NT2/D1 (cell line): ENCODE data around the gene PTCH2.
A peak's percentile ranks its signal among the peaks of the same experiment; 100 is the strongest.

Experiments used
- DNase-seq: peaks from one replicate; pipeline ENCODE4 v3.0.0-alpha.2; 2011; ENCODE audit warnings: low read depth, low spot score
- H3K27me3 ChIP-seq: 2 replicates; pipeline ENCODE4 v1.6.0; 2011; ENCODE audit warnings: mild to moderate bottlenecking; ENCODE audit not compliant: insufficient read length, insufficient read depth
- H3K36me3 ChIP-seq: 2 replicates; pipeline ENCODE4 v1.6.1; 2011; ENCODE audit warnings: mild to moderate bottlenecking, low read length, mixed read lengths; ENCODE audit not compliant: insufficient read depth, insufficient read length
- H3K4me1 ChIP-seq: 2 replicates; pipeline ENCODE4 v1.5.1; 2011; ENCODE audit not compliant: insufficient read depth, insufficient read length
- H3K4me3 ChIP-seq: 2 replicates; pipeline ENCODE4 v1.5.1; 2011; ENCODE audit warnings: low read depth; ENCODE audit not compliant: insufficient read length
- H3K9ac ChIP-seq: 2 replicates; pipeline ENCODE4 v1.6.0; 2011; ENCODE audit warnings: low read depth; ENCODE audit not compliant: insufficient read length
- H3K9me3 ChIP-seq: 2 replicates; pipeline ENCODE4 v1.5.1; 2011; ENCODE audit warnings: mild to moderate bottlenecking, low read length; ENCODE audit not compliant: insufficient read depth
- SUZ12 ChIP-seq: IDR thresholded peaks from 2 replicates; pipeline ENCODE4 v1.6.1; 2011; ENCODE audit not compliant: insufficient read length, insufficient read depth; ENCODE audit errors: extremely low read depth
- YY1 ChIP-seq: IDR thresholded peaks from 2 replicates; pipeline ENCODE4 v1.6.1; 2011; ENCODE audit not compliant: insufficient read length, insufficient read depth
- ZNF274 ChIP-seq: IDR thresholded peaks from 2 replicates; pipeline ENCODE4 v1.6.1; 2011; ENCODE audit warnings: mild to moderate bottlenecking, low read depth, low read length

PTCH2 gene

DNA sequence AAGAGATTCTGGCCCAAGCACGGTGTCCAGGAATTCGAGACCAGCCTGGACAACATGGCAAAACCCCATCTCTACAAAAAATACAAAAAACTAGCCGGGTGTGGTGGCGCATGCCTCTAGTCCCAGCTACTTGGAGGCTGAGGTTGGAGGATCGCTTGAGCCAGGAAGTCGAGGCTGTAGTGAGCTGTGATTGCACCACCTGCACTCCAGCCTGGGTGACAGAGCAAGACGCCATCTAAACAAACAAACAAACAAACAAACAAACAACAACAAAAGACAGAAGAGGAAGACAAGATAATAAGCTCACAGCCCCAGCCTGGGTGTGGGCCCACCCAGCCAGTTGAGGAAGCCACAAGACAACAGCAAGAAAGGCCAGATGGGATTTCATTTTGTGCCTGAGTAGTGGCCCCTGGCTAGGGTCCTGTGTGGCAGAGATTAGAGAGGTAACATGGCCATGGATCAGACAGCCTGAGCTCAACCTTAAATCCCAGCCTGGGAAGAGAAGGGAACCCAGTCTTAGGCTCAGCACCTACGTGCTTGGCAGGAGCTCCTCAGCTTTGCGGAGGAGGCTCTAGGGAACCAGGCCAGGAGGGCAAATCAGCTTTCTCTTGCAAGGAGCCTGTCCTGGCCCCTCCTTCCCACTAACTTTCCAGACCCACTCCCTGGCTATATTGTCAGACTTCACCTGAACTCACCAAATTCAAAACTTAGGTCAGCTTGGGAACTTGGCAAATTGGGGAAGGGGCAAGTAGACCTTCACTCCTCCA is 50.1 kb downstream of the PTCH2 start:
- H3K36me3 ChIP-seq, result no peaks in the 10 kb centered on the region
- no peak for TF ChIP-seq YY1
- TF ChIP-seq ZNF274, result no peak
- no peak for TF ChIP-seq SUZ12
- no peak for DNase-seq
- H3K4me1 ChIP-seq, result peaks cover 12% of the 10 kb centered on the region
- no peak overlapping the region for H3K4me3 ChIP-seq
- H3K9me3 ChIP-seq, result no peaks in the 10 kb centered on the region
- H3K27me3 ChIP-seq, result no peaks in the 10 kb centered on the region
- H3K9ac ChIP-seq, result peak overlapping the region; percentile 27

DNA sequence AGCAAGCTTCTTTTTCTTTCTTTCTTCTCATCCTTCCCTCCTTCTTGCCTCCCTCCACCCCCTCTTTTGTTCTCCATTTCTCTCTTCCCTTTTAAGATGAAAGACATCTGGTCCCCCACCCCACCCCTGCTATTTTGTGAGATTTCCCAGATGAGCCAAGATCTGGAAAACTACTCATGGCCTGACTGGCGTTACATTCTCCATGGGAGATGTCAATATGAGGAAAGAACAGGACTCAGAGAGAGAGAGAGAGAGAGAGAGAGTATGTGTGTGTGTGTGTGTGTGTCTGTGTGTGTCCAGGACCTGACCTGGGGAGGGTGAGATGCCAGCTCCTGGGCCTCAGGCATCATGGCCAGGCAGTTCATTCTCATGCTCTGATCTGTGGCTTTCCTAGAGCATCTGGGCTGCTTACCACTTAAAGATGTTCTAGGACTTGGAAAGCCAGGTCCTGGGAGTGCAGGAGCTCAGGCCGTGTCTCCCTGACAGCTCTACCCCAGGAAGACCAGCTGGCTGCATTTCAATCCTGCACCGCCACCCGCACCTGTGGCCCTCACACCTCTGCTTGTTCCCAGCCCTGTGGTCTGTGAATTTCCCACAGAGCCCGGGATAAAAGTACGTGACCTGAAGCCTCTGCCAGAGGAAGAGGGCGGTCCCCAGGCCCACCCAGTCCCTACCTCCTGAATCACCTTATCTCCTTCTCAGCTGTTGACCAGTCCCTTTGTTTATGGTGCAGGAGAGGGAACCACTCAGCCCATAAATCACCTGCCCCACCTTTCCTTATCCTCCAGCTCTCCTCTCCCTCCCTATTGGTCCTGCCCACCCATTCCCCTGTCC is 51.9 kb downstream of the PTCH2 start:
- Histone ChIP-seq H3K36me3 (no peaks in the 10 kb centered on the region), H3K4me3 (no peak overlapping the region), H3K9ac (no peak overlapping the region), H3K27me3 (peaks cover 7% of the 10 kb centered on the region), H3K4me1 (peaks cover 22% of the 10 kb centered on the region), H3K9me3 (no peaks in the 10 kb centered on the region)
- DNase-seq, result no peak
- TF ChIP-seq YY1 (no peak), ZNF274 (no peak), SUZ12 (no peak)

DNA sequence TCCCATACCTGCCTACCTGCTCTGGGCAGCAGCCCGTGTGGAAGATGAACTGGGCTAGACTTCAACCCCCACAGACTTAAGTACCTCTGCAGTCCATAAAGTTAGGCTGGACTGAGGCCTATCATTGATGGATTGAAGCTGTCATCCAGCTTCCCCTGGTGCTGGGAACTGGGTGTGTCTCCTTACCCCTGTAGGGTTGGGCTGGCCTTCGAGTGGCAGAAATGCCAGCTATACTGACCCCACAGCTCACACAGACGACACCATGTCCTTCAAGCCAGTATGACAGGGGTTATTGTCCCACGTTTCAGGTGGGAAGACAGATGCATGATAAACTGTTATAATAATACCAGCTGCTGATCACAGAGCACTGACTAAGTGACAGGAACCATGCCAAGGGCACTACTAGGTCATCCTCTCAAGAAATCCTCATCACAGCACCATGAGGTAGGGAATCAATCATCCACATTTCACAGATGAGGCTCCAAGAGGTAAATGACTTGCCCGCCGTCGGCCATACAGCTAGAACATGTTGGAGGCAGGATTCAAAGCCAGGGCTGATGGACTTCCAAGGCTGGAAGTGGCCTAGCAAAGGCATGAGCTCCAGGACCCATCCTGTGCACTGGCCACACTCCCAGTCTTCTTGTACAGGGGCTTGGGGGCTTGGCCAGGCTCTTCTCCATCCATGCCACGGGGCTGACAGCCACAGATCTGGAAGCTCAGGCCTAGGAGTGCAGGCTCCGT is 54.8 kb downstream of the PTCH2 start, which contains the start of gene BEST4:
Gene BEST4, minus strand, starts transcription at position 51 of the 741 bp plus-strand sequence. CDS start 465 bp downstream, outside the sequence.
- H3K27me3 ChIP-seq, result peaks cover 27% of the 10 kb centered on the region

DNA sequence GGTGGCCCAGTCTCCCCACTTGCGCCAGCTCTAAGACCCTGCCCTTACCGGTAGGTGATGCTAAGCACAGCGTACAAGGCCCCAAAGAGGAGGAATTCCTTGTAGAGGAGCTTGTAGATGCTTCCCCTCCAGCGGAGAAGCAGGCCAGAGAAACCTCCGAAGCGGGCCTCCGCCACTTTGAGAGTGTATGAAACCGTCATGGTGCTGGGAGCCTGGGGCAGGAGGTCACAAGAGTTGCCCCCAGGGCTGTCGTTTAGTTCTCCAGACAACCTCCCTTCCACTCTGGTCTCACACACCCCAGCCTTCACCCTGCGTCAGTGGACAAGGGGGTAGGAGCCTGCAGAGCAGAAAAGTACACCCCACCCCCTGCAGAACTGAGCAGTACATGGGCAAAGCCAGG is 55.5 kb downstream of the PTCH2 start:
- TF ChIP-seq ZNF274 (no peak), YY1 (no peak), SUZ12 (no peak)
- Histone ChIP-seq H3K27me3 (peaks cover 27% of the 10 kb centered on the region), H3K9ac (no peak overlapping the region), H3K9me3 (no peaks in the 10 kb centered on the region), H3K4me1 (peaks cover 26% of the 10 kb centered on the region), H3K4me3 (no peak overlapping the region), H3K36me3 (no peaks in the 10 kb centered on the region)
- no peak for DNase-seq

More for the DNA sequence above, 54.8 kb downstream of the PTCH2 start, which contains the start of gene BEST4:
- H3K9me3 ChIP-seq, result no peaks in the 10 kb centered on the region
- TF ChIP-seq ZNF274, result no peak
- no peaks in the 10 kb centered on the region for H3K36me3 ChIP-seq
- no peak within 1 kb of the TSS for H3K9ac ChIP-seq
- peaks cover 31% of the 10 kb centered on the region for H3K4me1 ChIP-seq
- no peak for DNase-seq
- H3K4me3 ChIP-seq, result no peak within 1 kb of the TSS

DNA sequence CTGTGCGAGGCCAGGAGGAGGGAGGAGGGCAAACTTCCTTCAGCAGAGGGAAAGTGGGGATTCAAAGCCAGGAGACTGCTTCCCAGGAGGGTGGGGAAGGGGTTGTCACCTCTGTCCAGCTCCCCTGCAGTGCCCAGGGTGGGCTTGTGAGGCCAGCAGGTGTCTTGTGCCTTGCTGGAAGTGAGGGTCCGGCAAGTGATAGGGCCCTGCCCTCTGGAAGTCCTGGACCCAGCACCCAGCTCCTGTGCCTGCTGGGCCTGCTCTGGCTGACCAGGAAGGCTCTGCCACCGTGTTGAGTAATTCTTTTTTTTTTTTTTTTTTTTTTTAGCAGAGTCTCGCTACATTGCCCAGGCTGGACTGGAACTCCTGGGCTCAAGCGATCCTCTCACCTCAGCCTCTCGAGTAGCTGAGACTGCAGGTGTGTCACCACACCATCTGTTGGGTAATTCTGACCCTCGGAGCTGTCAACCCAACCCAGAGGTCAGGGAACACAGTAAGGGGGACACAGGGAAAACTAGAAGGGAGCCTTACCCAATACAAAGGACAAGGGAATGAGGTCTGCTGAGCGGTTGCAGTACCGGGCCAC is 56.1 kb downstream of the PTCH2 start:
- TF ChIP-seq ZNF274, result no peak
- TF ChIP-seq SUZ12, result no peak
- TF ChIP-seq YY1, result no peak
- H3K9me3 ChIP-seq, result no peaks in the 10 kb centered on the region
- no peak for DNase-seq
- peak overlapping the region; percentile 48 for H3K4me3 ChIP-seq
- H3K36me3 ChIP-seq, result peaks cover 3% of the 10 kb centered on the region
- peaks cover 27% of the 10 kb centered on the region for H3K27me3 ChIP-seq
- peaks cover 26% of the 10 kb centered on the region for H3K4me1 ChIP-seq
- H3K9ac ChIP-seq, result peak overlapping the region; percentile 83

DNA sequence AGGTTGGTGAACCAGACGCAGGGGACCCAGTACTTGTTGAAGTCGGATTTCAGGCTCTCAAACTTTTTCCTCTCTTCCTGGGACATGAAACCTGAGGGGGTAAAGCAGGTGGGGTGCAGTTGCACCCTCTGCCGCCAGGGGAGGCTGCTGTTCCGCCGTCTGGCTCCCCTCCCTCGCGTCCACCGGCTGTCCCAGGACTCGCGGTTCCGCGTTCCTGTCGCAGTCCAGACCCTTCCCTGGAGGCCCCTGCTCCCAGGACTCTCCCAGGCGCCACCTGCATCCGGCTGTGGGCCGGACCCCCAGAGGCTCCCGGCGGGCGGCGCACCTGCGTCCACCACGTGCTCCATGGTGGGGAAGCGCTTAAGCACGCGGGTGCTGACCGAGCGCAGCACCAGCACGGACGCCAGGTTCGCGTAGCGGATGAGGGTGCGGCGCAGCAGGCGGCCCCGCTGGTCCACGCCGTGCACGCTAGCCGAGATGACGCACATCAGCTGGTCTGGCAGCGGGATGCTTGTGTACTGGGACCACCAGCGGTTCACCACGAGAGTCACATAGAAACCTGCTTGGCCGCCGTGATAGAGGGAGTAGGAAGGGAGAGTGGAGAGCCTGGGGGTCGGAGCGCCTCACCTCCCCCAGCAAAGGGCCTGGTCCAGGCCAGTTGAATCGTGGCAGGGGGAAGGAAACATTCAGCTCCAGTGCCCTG is 56.8 kb downstream of the PTCH2 start:
- peaks cover 27% of the 10 kb centered on the region for H3K27me3 ChIP-seq
- peak overlapping the region; percentile 83 for H3K9ac ChIP-seq
- peaks cover 8% of the 10 kb centered on the region for H3K36me3 ChIP-seq
- H3K4me3 ChIP-seq, result peak overlapping the region; percentile 48
- H3K4me1 ChIP-seq, result peaks cover 23% of the 10 kb centered on the region
- no peak for TF ChIP-seq SUZ12
- TF ChIP-seq YY1, result no peak
- TF ChIP-seq ZNF274, result no peak
- DNase-seq, result peak; percentile 83
- no peaks in the 10 kb centered on the region for H3K9me3 ChIP-seq
